ES-I3 (cell line): ENCODE results near the gene CD109.

ENCODE experiments used
- H3K36me3 ChIP-seq: 2 replicates; pipeline ENCODE4 v1.6.1; 2013; ENCODE audit warnings: mild to moderate bottlenecking, low read length, control low read depth, moderate library complexity; ENCODE audit not compliant: insufficient read depth
- H3K4me1 ChIP-seq: 2 replicates; pipeline ENCODE4 v1.6.1; 2013; ENCODE audit warnings: mild to moderate bottlenecking, control low read depth, low read length; ENCODE audit not compliant: insufficient read depth
- H3K9ac ChIP-seq: 2 replicates; pipeline ENCODE4 v1.6.1; 2013; ENCODE audit warnings: low read depth, mild to moderate bottlenecking, low read length, moderate library complexity
- H3K9me3 ChIP-seq: 2 replicates; pipeline ENCODE4 v1.6.1; 2013; ENCODE audit warnings: mild to moderate bottlenecking, low read length, moderate library complexity; ENCODE audit not compliant: control insufficient read depth, insufficient read depth

Gene CD109

GRCh38 chr6:73858376-73858775, 162.4 kb downstream of the CD109 start:
- no peaks in the 10 kb centered on the region for H3K4me1 ChIP-seq
- H3K9ac ChIP-seq, result no peak overlapping the region
- no peaks in the 10 kb centered on the region for H3K36me3 ChIP-seq
- H3K9me3 ChIP-seq, result no peaks in the 10 kb centered on the region

GRCh38 chr6:73860303-73860702, 164.3 kb downstream of the CD109 start:
- no peak overlapping the region for H3K9ac ChIP-seq
- H3K9me3 ChIP-seq, result no peaks in the 10 kb centered on the region
- no peaks in the 10 kb centered on the region for H3K4me1 ChIP-seq
- no peaks in the 10 kb centered on the region for H3K36me3 ChIP-seq

- Histone ChIP-seq H3K4me1 (no peaks in the 10 kb centered on the region), H3K9ac (no peak overlapping the region), H3K36me3 (no peaks in the 10 kb centered on the region), H3K9me3 (no peaks in the 10 kb centered on the region)
These were observed 170.3 kb downstream of the CD109 start for GRCh38 chr6:73866305-73866704.

- H3K9me3 ChIP-seq, result no peaks in the 10 kb centered on the region
- no peaks in the 10 kb centered on the region for H3K4me1 ChIP-seq
- no peak overlapping the region for H3K9ac ChIP-seq
- H3K36me3 ChIP-seq, result no peaks in the 10 kb centered on the region
These were observed 171.4 kb downstream of the CD109 start for GRCh38 chr6:73867411-73867810.

GRCh38 chr6:73870907-73871306, 174.9 kb downstream of the CD109 start:
- Histone ChIP-seq H3K4me1 (no peaks in the 10 kb centered on the region), H3K9me3 (no peaks in the 10 kb centered on the region; the same call in 1 of the 2 replicates), H3K9ac (no peak overlapping the region), H3K36me3 (no peaks in the 10 kb centered on the region)

- Histone ChIP-seq H3K4me1 (no peaks in the 10 kb centered on the region), H3K36me3 (no peaks in the 10 kb centered on the region), H3K9ac (no peak overlapping the region), H3K9me3 (no peaks in the 10 kb centered on the region; the same call in 1 of the 2 replicates)
These were observed 177.1 kb downstream of the CD109 start for GRCh38 chr6:73873081-73873480.
